GM23338 (cell line): ENCODE data around the gene RRM1.

Experiments used
- EZH2 ChIP-seq: fragments of 200-600 bp; sonication (generic); IDR thresholded peaks from one replicate; pipeline ENCODE4 v1.8.0; 2017; ENCODE audit warnings: antibody characterized with exemption, mild to moderate bottlenecking, low read depth; ENCODE audit not compliant: unreplicated experiment
- TF ChIP-seq, protein P1 (sequence below), 2 experiments: fragments of 200-600 bp in 1 of 2; sonication (generic) in 1 of 2; conservative IDR thresholded peaks; 2 replicates each; pipeline versions ENCODE4 v1.5.1 to v1.6.1; 2016 to 2017; ENCODE audit warnings: antibody characterized with exemption in 2 of 2, low read depth in 2 of 2, mild to moderate bottlenecking in 2 of 2, moderate library complexity in 1 of 2
- TF ChIP-seq, protein P2 (sequence below): IDR thresholded peaks from one replicate; pipeline ENCODE4 v1.6.1; 2018; ENCODE audit warnings: antibody characterized with exemption; ENCODE audit not compliant: unreplicated experiment

DNA sequence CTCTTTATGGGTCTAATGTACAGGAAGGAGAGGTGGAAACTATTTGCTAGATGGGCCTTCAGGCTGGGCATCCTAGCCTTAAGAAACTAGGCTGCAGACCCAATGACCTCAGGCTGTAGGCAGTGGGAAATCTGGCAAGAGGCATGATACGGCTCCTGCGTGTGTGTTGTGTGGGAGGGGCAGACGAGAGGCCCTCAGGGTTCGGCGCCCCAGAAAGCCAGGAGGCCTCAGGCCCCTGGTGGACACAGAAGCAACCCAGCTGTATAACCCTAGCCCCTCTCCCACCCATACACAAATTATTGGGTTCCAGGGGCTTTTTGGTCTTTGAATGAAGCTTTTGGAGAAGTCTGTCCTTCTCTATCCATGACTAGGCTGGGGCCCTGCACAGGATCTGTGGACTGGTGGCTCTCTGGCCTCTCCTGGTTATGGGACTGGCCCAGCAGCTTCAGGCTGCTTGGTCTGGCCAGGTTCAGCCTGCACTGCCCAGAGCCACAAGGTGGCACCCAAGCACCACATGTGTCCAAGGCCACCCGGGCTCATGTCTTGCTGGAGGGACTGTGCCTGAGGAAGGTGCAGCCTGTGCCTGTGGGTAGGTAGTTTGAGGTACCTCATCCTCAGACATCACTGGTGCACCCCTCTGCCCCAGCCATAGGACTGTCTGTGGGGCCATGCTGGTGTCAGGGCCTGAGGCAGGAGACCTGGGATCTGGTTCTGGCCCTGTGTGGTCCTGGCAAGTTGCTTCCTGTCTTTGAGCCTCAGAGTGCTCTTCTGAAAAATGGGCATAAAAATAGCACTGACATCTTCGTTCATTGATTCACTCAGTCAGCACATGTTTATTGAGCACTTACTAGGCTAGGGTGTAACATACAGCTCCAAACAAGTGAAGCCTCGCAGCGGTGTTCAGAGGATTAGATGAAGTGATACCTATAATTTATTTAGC, 87.5 kb downstream of the RRM1 start:
- TF ChIP-seq, protein P1, sequence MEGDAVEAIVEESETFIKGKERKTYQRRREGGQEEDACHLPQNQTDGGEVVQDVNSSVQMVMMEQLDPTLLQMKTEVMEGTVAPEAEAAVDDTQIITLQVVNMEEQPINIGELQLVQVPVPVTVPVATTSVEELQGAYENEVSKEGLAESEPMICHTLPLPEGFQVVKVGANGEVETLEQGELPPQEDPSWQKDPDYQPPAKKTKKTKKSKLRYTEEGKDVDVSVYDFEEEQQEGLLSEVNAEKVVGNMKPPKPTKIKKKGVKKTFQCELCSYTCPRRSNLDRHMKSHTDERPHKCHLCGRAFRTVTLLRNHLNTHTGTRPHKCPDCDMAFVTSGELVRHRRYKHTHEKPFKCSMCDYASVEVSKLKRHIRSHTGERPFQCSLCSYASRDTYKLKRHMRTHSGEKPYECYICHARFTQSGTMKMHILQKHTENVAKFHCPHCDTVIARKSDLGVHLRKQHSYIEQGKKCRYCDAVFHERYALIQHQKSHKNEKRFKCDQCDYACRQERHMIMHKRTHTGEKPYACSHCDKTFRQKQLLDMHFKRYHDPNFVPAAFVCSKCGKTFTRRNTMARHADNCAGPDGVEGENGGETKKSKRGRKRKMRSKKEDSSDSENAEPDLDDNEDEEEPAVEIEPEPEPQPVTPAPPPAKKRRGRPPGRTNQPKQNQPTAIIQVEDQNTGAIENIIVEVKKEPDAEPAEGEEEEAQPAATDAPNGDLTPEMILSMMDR (conservative IDR thresholded peaks at IDR 0.05; ENCODE audit: low read depth in 2 of 2), result peak; percentile 70 to 93
- no peak for TF ChIP-seq EZH2
- TF ChIP-seq, protein P2, sequence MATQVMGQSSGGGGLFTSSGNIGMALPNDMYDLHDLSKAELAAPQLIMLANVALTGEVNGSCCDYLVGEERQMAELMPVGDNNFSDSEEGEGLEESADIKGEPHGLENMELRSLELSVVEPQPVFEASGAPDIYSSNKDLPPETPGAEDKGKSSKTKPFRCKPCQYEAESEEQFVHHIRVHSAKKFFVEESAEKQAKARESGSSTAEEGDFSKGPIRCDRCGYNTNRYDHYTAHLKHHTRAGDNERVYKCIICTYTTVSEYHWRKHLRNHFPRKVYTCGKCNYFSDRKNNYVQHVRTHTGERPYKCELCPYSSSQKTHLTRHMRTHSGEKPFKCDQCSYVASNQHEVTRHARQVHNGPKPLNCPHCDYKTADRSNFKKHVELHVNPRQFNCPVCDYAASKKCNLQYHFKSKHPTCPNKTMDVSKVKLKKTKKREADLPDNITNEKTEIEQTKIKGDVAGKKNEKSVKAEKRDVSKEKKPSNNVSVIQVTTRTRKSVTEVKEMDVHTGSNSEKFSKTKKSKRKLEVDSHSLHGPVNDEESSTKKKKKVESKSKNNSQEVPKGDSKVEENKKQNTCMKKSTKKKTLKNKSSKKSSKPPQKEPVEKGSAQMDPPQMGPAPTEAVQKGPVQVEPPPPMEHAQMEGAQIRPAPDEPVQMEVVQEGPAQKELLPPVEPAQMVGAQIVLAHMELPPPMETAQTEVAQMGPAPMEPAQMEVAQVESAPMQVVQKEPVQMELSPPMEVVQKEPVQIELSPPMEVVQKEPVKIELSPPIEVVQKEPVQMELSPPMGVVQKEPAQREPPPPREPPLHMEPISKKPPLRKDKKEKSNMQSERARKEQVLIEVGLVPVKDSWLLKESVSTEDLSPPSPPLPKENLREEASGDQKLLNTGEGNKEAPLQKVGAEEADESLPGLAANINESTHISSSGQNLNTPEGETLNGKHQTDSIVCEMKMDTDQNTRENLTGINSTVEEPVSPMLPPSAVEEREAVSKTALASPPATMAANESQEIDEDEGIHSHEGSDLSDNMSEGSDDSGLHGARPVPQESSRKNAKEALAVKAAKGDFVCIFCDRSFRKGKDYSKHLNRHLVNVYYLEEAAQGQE, result no peak
